ENCODE results near the gene TRABD2B. TPM values are rescaled to one million over a fixed set of nuclear protein-coding genes. Genes with fewer than 3 reads are reported as not detected.

The TRABD2B gene
- total RNA-seq, 1 donor = under 0.01 TPM

GRCh38 chr1:47738560-47739182, 258.5 kb downstream of the TRABD2B start:
- Histone ChIP-seq H3K9me3 (ENCODE audit: low read depth, low read length) (no peaks in the 10 kb centered on the region), H3K4me2 (ENCODE audit: insufficient read depth, low read length) (no peak overlapping the region), H2AFZ (ENCODE audit: low read length) (no peak overlapping the region), H3K36me3 (ENCODE audit: insufficient read depth, low read length) (no peaks in the 10 kb centered on the region), H3K79me2 (ENCODE audit: insufficient read depth, low read length) (no peaks in the 10 kb centered on the region), H3K4me3 (ENCODE audit: insufficient read depth, low read length) (no peak overlapping the region), H3K4me1 (ENCODE audit: insufficient read depth, low read length) (no peaks in the 10 kb centered on the region), H3K27ac (ENCODE audit: low read depth, low read length) (no peak overlapping the region), H4K20me1 (ENCODE audit: insufficient read depth, low read length) (no peaks in the 10 kb centered on the region), H3K27me3 (ENCODE audit: insufficient read depth, low read length) (peaks cover 4% of the 10 kb centered on the region)
- TF ChIP-seq CTCF (IDR thresholded peaks at IDR 0.05; ENCODE audit: extremely low read depth, low read depth, low read length) = peak; percentile 75
- no peak for DNase-seq (ENCODE audit: insufficient read length, low spot score, missing footprints)

- TF ChIP-seq CTCF (IDR thresholded peaks at IDR 0.05; ENCODE audit: extremely low read depth, low read depth, low read length) = no peak
- Histone ChIP-seq H3K36me3 (ENCODE audit: insufficient read depth, low read length) (no peaks in the 10 kb centered on the region), H3K4me1 (ENCODE audit: insufficient read depth, low read length) (no peaks in the 10 kb centered on the region), H2AFZ (ENCODE audit: low read length) (no peak overlapping the region), H3K79me2 (ENCODE audit: insufficient read depth, low read length) (no peaks in the 10 kb centered on the region), H3K4me2 (ENCODE audit: insufficient read depth, low read length) (no peak overlapping the region), H4K20me1 (ENCODE audit: insufficient read depth, low read length) (no peaks in the 10 kb centered on the region), H3K4me3 (ENCODE audit: insufficient read depth, low read length) (no peak overlapping the region), H3K27me3 (ENCODE audit: insufficient read depth, low read length) (peaks cover 3% of the 10 kb centered on the region), H3K27ac (ENCODE audit: low read depth, low read length) (no peak overlapping the region), H3K9me3 (ENCODE audit: low read depth, low read length) (no peaks in the 10 kb centered on the region)
- DNase-seq (ENCODE audit: insufficient read length, low spot score, missing footprints) = no peak
Observed at GRCh38 chr1:47732489-47732888, 264.7 kb downstream of the TRABD2B start.

GRCh38 chr1:47731730-47732129, 265.5 kb downstream of the TRABD2B start:
- no peaks in the 10 kb centered on the region for H3K9me3 ChIP-seq (ENCODE audit: low read depth, low read length)
- H4K20me1 ChIP-seq (ENCODE audit: insufficient read depth, low read length) = no peaks in the 10 kb centered on the region
- TF ChIP-seq CTCF (IDR thresholded peaks at IDR 0.05; ENCODE audit: extremely low read depth, low read depth, low read length) = no peak
- no peaks in the 10 kb centered on the region for H3K79me2 ChIP-seq (ENCODE audit: insufficient read depth, low read length)
- H3K27me3 ChIP-seq (ENCODE audit: insufficient read depth, low read length) = peaks cover 9% of the 10 kb centered on the region
- H3K36me3 ChIP-seq (ENCODE audit: insufficient read depth, low read length) = no peaks in the 10 kb centered on the region
- H3K4me2 ChIP-seq (ENCODE audit: insufficient read depth, low read length) = no peak overlapping the region
- H3K27ac ChIP-seq (ENCODE audit: low read depth, low read length) = no peak overlapping the region
- H3K4me1 ChIP-seq (ENCODE audit: insufficient read depth, low read length) = no peaks in the 10 kb centered on the region
- H3K4me3 ChIP-seq (ENCODE audit: insufficient read depth, low read length) = no peak overlapping the region
- no peak overlapping the region for H2AFZ ChIP-seq (ENCODE audit: low read length)
- DNase-seq (ENCODE audit: insufficient read length, low spot score, missing footprints) = no peak

GRCh38 chr1:47729685-47730084, 267.5 kb downstream of the TRABD2B start:
- peaks cover 26% of the 10 kb centered on the region for H3K27me3 ChIP-seq (ENCODE audit: insufficient read depth, low read length)
- no peak for DNase-seq (ENCODE audit: insufficient read length, low spot score, missing footprints)
- no peaks in the 10 kb centered on the region for H3K36me3 ChIP-seq (ENCODE audit: insufficient read depth, low read length)
- H3K4me3 ChIP-seq (ENCODE audit: insufficient read depth, low read length) = no peak overlapping the region
- no peaks in the 10 kb centered on the region for H3K79me2 ChIP-seq (ENCODE audit: insufficient read depth, low read length)
- TF ChIP-seq CTCF (IDR thresholded peaks at IDR 0.05; ENCODE audit: extremely low read depth, low read depth, low read length) = no peak
- no peak overlapping the region for H3K4me2 ChIP-seq (ENCODE audit: insufficient read depth, low read length)
- H3K4me1 ChIP-seq (ENCODE audit: insufficient read depth, low read length) = no peaks in the 10 kb centered on the region
- no peaks in the 10 kb centered on the region for H3K9me3 ChIP-seq (ENCODE audit: low read depth, low read length)
- H2AFZ ChIP-seq (ENCODE audit: low read length) = no peak overlapping the region
- H3K27ac ChIP-seq (ENCODE audit: low read depth, low read length) = no peak overlapping the region
- no peaks in the 10 kb centered on the region for H4K20me1 ChIP-seq (ENCODE audit: insufficient read depth, low read length)

Measured in osteoblast (primary cell).